Endodermal cell (in vitro differentiated cells): ENCODE results near the gene PRDM16. TPM values are rescaled to one million over a fixed set of nuclear protein-coding genes. Genes with fewer than 3 reads are reported as not detected.

Experiments used
- DNase-seq: peaks from one replicate; pipeline ENCODE4 v3.0.0-alpha.2; 2017
- H3K27ac ChIP-seq: 2 replicates; pipeline ENCODE4 v1.5.1; 2013; ENCODE audit warnings: mild to moderate bottlenecking, low read depth, low read length, moderate library complexity
- H3K27me3 ChIP-seq: 2 replicates; pipeline ENCODE4 v1.6.1; 2013; ENCODE audit warnings: mild to moderate bottlenecking, low read length, moderate library complexity; ENCODE audit not compliant: insufficient read depth, control insufficient read depth, poor library complexity, severe bottlenecking
- H3K36me3 ChIP-seq: 2 replicates; pipeline ENCODE4 v1.7.0; 2013; ENCODE audit warnings: mild to moderate bottlenecking, low read length, moderate library complexity; ENCODE audit not compliant: control insufficient read depth, insufficient read depth
- H3K4me1 ChIP-seq: one replicate; pipeline ENCODE4 v1.7.0; 2013; ENCODE audit warnings: low read length; ENCODE audit not compliant: control insufficient read depth, insufficient read depth
- H3K4me3 ChIP-seq: 2 replicates; pipeline ENCODE4 v1.5.1; 2013; ENCODE audit warnings: mild to moderate bottlenecking, low read length, moderate library complexity
- H3K9ac ChIP-seq: 2 replicates; pipeline ENCODE4 v1.6.1; 2013; ENCODE audit warnings: mild to moderate bottlenecking, low read length, moderate library complexity; ENCODE audit not compliant: poor library complexity, severe bottlenecking; ENCODE audit errors: extremely low read depth
- H3K9me3 ChIP-seq: 2 replicates; pipeline ENCODE4 v1.6.1; 2013; ENCODE audit warnings: mild to moderate bottlenecking, low read length, moderate library complexity; ENCODE audit not compliant: control insufficient read depth
- H3K27ac Mint-ChIP-seq: 2 replicates; pipeline ENCODE4 v1.8.0; 2020; ENCODE audit warnings: mixed read lengths
- H3K27me3 Mint-ChIP-seq: 2 replicates; pipeline ENCODE4 v1.8.0; 2021; ENCODE audit warnings: mild to moderate bottlenecking, mixed read lengths; ENCODE audit not compliant: insufficient read depth
- H3K36me3 Mint-ChIP-seq: 2 replicates; pipeline ENCODE4 v1.8.0; 2020; ENCODE audit warnings: low read depth, mixed read lengths
- H3K4me1 Mint-ChIP-seq: 2 replicates; pipeline ENCODE4 v1.8.0; 2020; ENCODE audit warnings: mixed read lengths
- H3K4me3 Mint-ChIP-seq: 2 replicates; pipeline ENCODE4 v1.8.0; 2020; ENCODE audit warnings: mild to moderate bottlenecking, moderate library complexity, mixed read lengths
- H3K9me3 Mint-ChIP-seq: 2 replicates; pipeline ENCODE4 v1.8.0; 2020; ENCODE audit warnings: mild to moderate bottlenecking, mixed read lengths
- WGBS, 2 experiments: methylation state at CpG; one replicate each; pipeline versions ENCODE4 v1.1.5 to v1.1.7; 2013; ENCODE audit warnings: missing lambda C conversion rate in 2 of 2, mixed read lengths in 1 of 2; ENCODE audit not compliant: insufficient coverage in 1 of 2, insufficient read length in 1 of 2; 5-methylcytosine and 5-hydroxymethylcytosine counted together
- total RNA-seq, 2 donors: library from RNA; stranded (reverse); fragmentation: NEBNext Ultra II Directional in 1 of 2; extraction: Animal tissue kit (Norgen Biotek cat#: 25700) in 1 of 2; gene quantifications; 2 replicates in 1 of 2; 3 replicates in 1 of 2; pipeline ENCODE4 v1.2.1, GENCODE V29; 2021
- TF ChIP-seq, protein P1 (sequence below): fragments of 200-600 bp; sonication (generic); conservative IDR thresholded peaks from 2 replicates; pipeline ENCODE4 v1.5.0; 2021; ENCODE audit warnings: antibody characterized with exemption, mild to moderate bottlenecking

PRDM16 gene
- total RNA-seq, 2 donors from 2014 or later = 2.1 to 4.0 TPM

DNA sequence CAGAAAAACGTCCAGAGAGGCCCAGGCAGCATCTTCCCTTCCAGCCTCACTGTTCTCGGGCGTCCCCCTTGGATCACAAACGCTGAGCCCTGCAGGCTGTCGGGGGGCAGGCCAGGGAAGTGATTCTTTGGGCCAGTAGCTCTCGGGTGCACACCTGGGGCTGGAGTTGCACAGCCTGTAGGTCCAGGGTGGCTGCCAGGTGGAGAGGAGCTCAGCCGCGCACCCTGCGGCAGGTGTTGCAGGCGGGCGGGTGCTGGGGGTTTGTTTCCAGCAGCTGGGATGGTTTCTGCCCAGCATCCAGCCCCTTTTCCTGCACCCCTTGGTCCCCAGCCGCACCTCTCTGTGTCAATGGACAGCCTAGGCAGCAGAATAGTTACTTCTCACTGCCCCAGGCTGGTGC is 15.7 kb downstream of the PRDM16 start:
- H3K27ac Mint-ChIP-seq = no peak overlapping the region
- no peaks in the 10 kb centered on the region for H3K36me3 ChIP-seq
- H3K27ac ChIP-seq = no peak overlapping the region
- peaks cover 4% of the 10 kb centered on the region for H3K4me1 ChIP-seq
- H3K36me3 Mint-ChIP-seq = no peaks in the 10 kb centered on the region
- H3K4me1 Mint-ChIP-seq = no peaks in the 10 kb centered on the region
- H3K27me3 ChIP-seq = no peaks in the 10 kb centered on the region
- 91 to 96% methylated on average over 4 to 12 of the region's 12 CpGs for WGBS, 2 experiments
- no peak overlapping the region for H3K4me3 ChIP-seq
- no peak overlapping the region for H3K9ac ChIP-seq
- H3K9me3 ChIP-seq = no peaks in the 10 kb centered on the region
- H3K27me3 Mint-ChIP-seq = no peaks in the 10 kb centered on the region
- TF ChIP-seq, protein P1, sequence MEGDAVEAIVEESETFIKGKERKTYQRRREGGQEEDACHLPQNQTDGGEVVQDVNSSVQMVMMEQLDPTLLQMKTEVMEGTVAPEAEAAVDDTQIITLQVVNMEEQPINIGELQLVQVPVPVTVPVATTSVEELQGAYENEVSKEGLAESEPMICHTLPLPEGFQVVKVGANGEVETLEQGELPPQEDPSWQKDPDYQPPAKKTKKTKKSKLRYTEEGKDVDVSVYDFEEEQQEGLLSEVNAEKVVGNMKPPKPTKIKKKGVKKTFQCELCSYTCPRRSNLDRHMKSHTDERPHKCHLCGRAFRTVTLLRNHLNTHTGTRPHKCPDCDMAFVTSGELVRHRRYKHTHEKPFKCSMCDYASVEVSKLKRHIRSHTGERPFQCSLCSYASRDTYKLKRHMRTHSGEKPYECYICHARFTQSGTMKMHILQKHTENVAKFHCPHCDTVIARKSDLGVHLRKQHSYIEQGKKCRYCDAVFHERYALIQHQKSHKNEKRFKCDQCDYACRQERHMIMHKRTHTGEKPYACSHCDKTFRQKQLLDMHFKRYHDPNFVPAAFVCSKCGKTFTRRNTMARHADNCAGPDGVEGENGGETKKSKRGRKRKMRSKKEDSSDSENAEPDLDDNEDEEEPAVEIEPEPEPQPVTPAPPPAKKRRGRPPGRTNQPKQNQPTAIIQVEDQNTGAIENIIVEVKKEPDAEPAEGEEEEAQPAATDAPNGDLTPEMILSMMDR = no peak
- no peak overlapping the region for H3K4me3 Mint-ChIP-seq
- no peaks in the 10 kb centered on the region for H3K9me3 Mint-ChIP-seq
- no peak for DNase-seq

DNA sequence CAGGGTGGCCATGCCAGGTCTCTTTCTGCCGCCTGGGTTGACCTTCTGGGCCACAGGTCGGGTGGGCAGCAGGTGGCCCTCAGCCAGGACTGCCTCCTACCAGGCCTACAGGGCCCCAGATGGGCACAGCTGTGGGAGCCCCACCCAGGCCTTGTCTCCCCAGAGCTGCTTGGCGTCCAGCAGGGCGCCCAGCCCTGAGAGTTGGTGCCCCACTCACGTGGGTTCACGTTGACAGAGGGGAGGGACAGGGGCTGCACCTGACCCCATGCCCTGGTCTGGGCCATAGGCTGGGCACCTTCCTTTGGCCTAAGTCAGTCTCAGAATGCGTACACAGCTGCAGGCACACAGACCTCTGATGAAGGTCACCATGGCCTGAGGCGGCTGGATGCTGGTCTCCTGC is 16.7 kb downstream of the PRDM16 start:
- no peak overlapping the region for H3K27ac ChIP-seq
- Mint-ChIP-seq H3K27me3 (no peaks in the 10 kb centered on the region), H3K4me1 (no peaks in the 10 kb centered on the region), H3K36me3 (no peaks in the 10 kb centered on the region), H3K27ac (no peak overlapping the region), H3K9me3 (no peaks in the 10 kb centered on the region), H3K4me3 (no peak overlapping the region)
- no peak for DNase-seq
- TF ChIP-seq, protein P1 = no peak
- WGBS, 2 experiments = 68 to 82% methylated on average over 7 to 8 of the region's 8 CpGs
- no peak overlapping the region for H3K9ac ChIP-seq
- H3K27me3 ChIP-seq = no peaks in the 10 kb centered on the region
- no peaks in the 10 kb centered on the region for H3K9me3 ChIP-seq
- H3K36me3 ChIP-seq = no peaks in the 10 kb centered on the region
- no peak overlapping the region for H3K4me3 ChIP-seq
- H3K4me1 ChIP-seq = peaks cover 4% of the 10 kb centered on the region

DNA sequence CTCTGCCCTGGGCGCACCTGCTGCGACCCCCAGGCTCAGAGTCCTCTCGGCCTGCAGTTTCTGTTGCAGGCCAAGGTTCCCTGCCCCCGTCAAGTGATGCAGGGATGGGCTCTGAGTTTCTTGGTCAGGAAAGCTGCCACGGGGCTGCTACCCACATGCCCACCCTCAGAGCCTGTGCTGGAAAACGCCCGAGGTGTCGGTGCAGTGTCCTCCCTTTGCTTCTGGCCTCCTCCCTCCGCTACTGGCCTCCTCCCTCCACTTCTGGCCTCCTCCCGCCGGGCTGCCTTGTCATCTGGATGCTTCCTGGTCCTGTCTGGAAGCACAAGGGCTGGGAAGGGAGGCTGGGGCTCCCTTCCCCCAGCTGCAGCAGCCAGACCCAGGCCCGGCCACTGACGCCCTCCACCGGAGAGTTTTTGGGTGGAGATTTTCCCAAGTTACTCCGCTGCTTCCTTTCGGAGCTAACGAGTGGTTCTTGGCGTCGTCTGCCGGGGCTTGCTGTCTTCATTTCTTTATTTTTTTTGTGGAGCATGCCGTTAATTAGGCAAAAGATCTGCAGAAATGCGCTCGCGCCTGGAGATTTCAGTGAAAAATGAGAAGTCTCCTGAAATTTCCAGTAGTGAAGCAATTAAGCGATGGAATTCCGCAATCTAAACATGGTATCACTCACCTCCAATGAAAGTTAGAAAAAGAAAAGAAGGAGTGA is 17.4 kb downstream of the PRDM16 start:
- H3K4me1 ChIP-seq = peaks cover 4% of the 10 kb centered on the region

More for the DNA sequence above, 17.4 kb downstream of the PRDM16 start:
- 88 to 90% methylated on average over 15 to 26 of the region's 26 CpGs for WGBS, 2 experiments
- H3K9me3 ChIP-seq = no peaks in the 10 kb centered on the region
- Mint-ChIP-seq H3K36me3 (no peaks in the 10 kb centered on the region), H3K27ac (no peak overlapping the region), H3K27me3 (no peaks in the 10 kb centered on the region), H3K4me3 (no peak overlapping the region), H3K9me3 (no peaks in the 10 kb centered on the region), H3K4me1 (no peaks in the 10 kb centered on the region)
- H3K4me3 ChIP-seq = no peak overlapping the region
- no peak for DNase-seq
- TF ChIP-seq, protein P1 = no peak
- no peaks in the 10 kb centered on the region for H3K27me3 ChIP-seq
- no peak overlapping the region for H3K27ac ChIP-seq
- H3K36me3 ChIP-seq = no peaks in the 10 kb centered on the region
- no peak overlapping the region for H3K9ac ChIP-seq
